ENCODE data around the gene PMF1.
A peak's percentile ranks its signal among the peaks of the same experiment; 100 is the strongest.

PMF1 gene

DNA sequence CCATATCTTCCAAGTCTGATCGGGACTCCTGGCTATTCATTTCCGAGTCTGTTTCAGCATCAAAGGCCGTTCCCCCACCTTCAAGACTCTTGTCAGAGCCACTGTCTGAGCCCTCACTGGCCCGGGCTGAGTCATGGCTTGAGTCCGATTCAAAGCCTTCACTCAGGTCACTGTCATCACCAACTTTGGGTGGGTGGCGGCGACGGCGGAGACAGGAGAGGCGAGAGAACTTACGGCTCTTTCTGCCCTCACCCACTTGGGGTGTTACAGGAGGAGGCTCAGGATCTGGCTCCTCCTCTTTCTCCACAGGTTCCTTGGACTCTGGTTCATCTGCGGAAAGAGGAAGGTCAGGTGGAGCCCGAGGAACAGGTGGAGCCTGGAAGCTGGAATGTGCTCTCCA is 53.2 kb downstream of the PMF1 start:
- DNase-seq (ENCODE audit: low read depth) = no peak

- no peak for DNase-seq (ENCODE audit: low read depth)
These were observed 55.5 kb downstream of the PMF1 start for GRCh38 chr1:156268336-156268735.

- DNase-seq (ENCODE audit: low read depth) = no peak
These were observed 57.5 kb downstream of the PMF1 start for GRCh38 chr1:156270314-156270713.

DNA sequence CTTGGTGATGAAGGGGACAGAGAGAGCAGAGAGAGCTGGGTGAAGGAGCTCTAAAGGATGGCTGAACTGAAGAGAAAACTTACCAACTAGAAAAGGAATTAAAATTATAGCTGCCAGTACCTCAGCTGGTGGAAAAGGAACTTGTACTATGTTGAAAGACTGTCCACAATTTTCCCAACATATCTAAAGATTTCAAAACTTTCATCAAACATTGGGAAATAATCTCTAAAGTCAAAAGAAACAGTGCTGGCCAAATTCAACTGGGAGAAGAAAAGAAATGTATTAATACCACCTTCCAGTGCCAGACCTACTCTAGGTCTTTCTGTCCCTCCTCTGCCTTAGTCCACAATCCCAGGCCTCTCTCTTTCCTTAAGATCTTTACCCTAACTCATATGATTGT is 63.7 kb downstream of the PMF1 start:
- DNase-seq (ENCODE audit: low read depth) = no peak

GRCh38 chr1:156276966-156277381 is 64.2 kb downstream of the PMF1 start:
- DNase-seq (ENCODE audit: low read depth) = no peak

GRCh38 chr1:156279837-156280236 is 67.0 kb downstream of the PMF1 start:
- DNase-seq (ENCODE audit: low read depth) = no peak

DNA sequence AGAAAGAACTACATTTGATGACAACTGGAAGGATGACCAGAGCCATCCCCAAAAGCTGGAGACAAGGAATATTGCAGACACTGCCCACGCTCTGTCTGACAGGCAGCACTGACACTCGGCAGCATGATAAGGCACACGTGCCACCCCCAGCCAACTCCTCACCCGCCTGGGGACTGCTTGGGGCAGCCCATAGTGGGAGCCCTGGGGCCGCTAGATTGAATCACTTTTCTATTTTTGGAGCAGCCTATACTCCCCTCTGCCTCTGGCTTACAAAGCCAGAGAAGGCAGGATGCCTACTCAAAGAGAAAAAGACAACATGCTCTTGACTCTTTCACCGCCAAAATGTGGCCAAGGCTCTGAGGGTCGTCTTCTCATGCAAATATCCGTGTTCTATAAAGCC is 68.5 kb downstream of the PMF1 start:
- no peak for DNase-seq (ENCODE audit: low read depth)

DNA sequence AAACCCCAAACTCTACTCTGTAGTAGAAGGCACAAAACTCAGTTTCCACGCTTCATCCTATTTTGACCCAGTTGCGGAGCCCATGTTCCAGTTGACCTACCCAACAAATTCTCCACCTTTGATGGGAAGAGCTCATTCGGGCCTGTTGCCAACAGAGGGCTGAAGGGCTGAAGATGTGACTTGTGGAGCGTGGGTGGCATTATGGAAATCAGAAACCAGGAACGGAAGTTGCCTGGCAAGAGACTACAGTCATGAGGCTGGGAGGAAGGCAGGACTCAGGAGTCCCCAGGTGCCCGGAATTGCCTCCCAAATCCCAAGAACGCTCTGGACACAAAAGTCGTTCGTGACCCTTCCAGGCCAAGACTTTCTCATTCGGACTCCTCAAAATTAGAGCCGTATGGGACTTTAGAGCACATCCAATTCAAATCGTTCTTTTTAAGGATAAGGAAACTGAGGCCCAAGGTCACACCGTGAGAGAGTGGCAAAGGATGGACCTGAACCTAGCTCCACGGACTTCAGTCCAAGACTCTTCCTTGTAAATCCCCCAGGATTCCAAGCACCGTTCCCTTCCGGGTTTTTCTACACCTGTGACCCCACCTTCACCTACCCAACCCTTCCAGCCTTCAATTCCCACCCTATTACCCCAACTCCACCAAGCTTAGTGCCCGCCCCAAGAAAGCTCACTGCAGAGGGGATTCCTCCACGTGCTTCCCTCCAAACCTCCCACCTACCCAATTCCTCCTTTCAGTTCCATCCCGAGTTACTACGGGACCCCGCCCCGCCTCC is 69.1 kb downstream of the PMF1 start:
- no peak for DNase-seq (ENCODE audit: low read depth)

GRCh38 chr1:156282479-156283222 is 69.8 kb downstream of the PMF1 start, which contains the start of gene SMG5:
Gene SMG5, minus strand, starts transcription at chr1:156282825. Its CDS starts 145 bp downstream, at chr1:156282680.
- DNase-seq (ENCODE audit: low read depth) = peak; percentile 98

GRCh38 chr1:156283521-156283920 is 70.7 kb downstream of the PMF1 start:
- no peak for DNase-seq (ENCODE audit: low read depth)

DNA sequence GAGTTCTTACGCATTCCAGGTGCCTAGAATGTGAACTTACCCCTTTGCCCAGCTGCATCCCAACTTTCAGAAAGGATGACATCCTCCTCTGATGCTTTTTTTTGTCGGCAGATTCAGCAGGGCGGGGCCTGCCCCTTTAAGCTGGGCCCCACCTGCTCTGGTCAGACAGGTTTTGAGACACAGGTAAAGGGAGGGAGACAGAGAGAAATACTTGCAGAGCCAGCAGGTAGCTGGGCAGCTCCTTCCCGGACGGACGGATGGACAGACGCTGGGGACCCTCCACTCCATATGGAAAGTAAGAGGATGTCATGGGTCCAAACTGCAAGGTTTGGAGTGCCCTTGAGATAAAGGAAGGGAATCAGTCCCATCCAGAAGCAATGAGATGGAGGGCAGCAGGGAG is 71.3 kb downstream of the PMF1 start, which contains the start of gene TMEM79:
Gene TMEM79, plus strand, starts transcription at position 214 of the 400 bp plus-strand sequence. CDS start 902 bp downstream, outside the sequence.
- no peak for DNase-seq (ENCODE audit: low read depth)

- DNase-seq (ENCODE audit: low read depth) = no peak
These were observed 72.0 kb downstream of the PMF1 start for GRCh38 chr1:156284757-156285156.

GRCh38 chr1:156285437-156285836 is 72.6 kb downstream of the PMF1 start:
- no peak for DNase-seq (ENCODE audit: low read depth)

DNA sequence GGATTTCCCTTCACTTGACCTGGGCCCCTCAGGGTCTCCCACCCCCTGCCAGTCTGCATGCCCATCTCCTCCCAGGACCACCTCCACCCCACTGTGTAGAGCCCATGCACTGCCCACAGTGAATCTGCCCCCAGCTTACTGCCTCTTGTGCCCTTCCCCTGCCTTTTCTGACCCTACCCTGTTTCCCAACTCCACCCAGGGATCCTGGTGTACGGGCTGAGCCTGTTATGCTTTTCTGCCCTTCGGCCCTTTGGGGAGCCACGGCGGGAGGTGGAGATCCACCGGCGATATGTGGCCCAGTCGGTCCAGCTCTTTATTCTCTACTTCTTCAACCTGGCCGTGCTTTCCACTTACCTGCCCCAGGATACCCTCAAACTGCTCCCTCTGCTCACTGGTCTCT is 73.3 kb downstream of the PMF1 start:
- no peak for DNase-seq (ENCODE audit: low read depth)

Data from GM04504 (cell line).